ENCODE results near the gene PKD1L1.

GRCh38 chr7:47765373-47765979, 182.8 kb downstream of the PKD1L1 start:
- TF ChIP-seq CTCF (optimal IDR thresholded peaks at IDR 0.05 in 1 of 3, IDR thresholded peaks at IDR 0.05 in 1 of 3, conservative IDR thresholded peaks at IDR 0.05 in 1 of 3; ENCODE audit: extremely low read depth in 1 of 3, insufficient read depth in 2 of 3, low read length in 3 of 3) = no peak
- TF ChIP-seq EZH2 (IDR thresholded peaks at IDR 0.05; ENCODE audit: low read length) = no peak
